ENCODE measurements around the gene TMCC2.
"Not testable (repeated sequence)": the region's sequence is repeated elsewhere in the genome, so short reads cannot be mapped to it uniquely, and the experiment has no call there.

The TMCC2 gene

GRCh38 chr1:205280666-205281395 is 53.1 kb downstream of the TMCC2 start:
- Mint-ChIP-seq H3K27ac (peak overlapping the region; percentile 92), H3K4me1 (peaks cover 59% of the 10 kb centered on the region), H3K4me3 (peak overlapping the region; percentile 22)
- DNase-seq (ENCODE audit: low spot score in 2 of 2); H3K27me3 Mint-ChIP-seq; ATAC-seq (ENCODE audit: low read depth); H3K9me3 Mint-ChIP-seq; H3K36me3 Mint-ChIP-seq: not testable (repeated sequence)

- Mint-ChIP-seq H3K36me3 (no peaks in the 10 kb centered on the region), H3K9me3 (no peaks in the 10 kb centered on the region), H3K27ac (peak overlapping the region; percentile 90), H3K4me3 (peak overlapping the region; percentile 61), H3K27me3 (no peaks in the 10 kb centered on the region), H3K4me1 (peaks cover 74% of the 10 kb centered on the region)
- ATAC-seq (ENCODE audit: low read depth) (no peak), DNase-seq (ENCODE audit: low spot score in 2 of 2) (no peak)
Observed at GRCh38 chr1:205283270-205284147, 55.8 kb downstream of the TMCC2 start.

DNA sequence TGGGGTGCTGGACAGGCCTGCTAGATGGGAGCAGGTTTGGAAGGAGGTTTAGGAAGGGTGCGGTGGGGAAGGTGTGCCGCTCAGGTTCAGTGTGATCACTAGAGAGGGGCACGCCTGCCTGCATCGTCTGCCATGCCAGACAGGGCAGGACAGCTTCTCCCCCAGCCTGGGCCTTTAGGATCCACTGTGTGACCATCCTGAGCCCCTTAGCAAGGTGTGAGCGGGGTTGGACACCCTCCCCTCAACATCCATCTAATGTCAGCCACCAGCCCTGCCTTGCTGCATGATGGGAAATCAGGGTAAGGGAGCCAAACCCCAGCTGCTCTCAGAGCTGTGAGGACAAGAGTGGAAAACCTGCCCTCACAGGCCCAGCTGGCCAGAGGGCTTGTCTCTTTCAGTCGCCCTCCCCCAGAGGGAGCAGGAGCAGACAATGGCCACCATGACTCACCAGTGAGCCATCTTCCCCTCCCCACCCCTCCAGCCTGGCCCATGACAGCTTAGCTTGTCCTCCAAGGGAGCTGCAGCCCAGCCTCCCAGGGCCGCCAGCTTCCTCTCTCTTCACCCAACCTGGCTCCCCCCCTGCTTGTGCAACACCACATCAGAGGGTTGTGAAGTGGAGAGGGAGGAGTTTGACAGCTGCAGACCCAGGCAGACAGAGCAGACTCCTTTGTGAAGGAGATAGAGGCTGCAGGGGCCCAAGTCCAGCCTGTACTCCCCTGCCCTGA is 56.8 kb downstream of the TMCC2 start:
- peak overlapping the region; percentile 97 for H3K27ac Mint-ChIP-seq
- peak overlapping the region; percentile 78 for H3K4me3 Mint-ChIP-seq
- H3K9me3 Mint-ChIP-seq = no peaks in the 10 kb centered on the region
- ATAC-seq (ENCODE audit: low read depth) = peak; percentile 28
- peaks cover 69% of the 10 kb centered on the region for H3K4me1 Mint-ChIP-seq
- no peaks in the 10 kb centered on the region for H3K36me3 Mint-ChIP-seq
- no peaks in the 10 kb centered on the region for H3K27me3 Mint-ChIP-seq
- DNase-seq (ENCODE audit: low spot score in 2 of 2) = peak; percentile 56 to 58

DNA sequence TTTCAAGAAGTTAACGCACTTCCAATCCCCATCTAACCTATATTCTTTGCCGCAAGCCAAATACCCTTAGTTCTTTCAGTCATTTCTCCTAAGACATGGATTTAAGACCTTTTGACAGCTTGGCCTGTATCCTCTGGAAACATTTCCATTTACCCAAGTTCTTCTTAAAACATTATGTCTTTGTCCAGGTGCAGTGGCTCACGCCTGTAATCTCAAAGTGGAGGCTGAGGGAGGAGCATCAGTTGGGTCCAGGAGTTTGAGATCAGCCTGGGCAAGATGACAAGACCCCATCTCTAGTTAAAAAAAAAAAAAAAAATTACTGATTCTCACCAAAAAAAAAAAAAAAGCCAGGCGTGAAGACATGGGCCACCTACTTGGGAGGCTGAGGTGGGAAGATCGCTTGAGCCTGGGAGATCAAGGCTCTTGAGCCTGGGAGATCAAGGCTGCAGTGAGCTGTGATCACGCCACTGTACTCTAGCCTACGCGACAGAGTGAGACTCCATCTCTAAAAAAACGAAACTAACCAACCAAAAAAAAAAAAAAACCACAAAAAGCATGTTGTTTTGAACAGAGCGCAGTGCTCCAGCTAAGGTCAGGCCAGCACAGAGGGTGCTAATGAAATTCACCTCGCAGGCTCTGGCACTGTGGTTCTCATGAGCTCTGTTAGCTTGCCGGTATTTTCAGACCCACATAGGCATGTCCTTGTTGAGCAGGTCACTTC is 57.8 kb downstream of the TMCC2 start:
- ATAC-seq (ENCODE audit: low read depth) = peak; percentile 28
- Mint-ChIP-seq H3K27ac (peak overlapping the region; percentile 97), H3K4me3 (peak overlapping the region; percentile 78)

GRCh38 chr1:205286335-205286950 is 58.7 kb downstream of the TMCC2 start:
- Mint-ChIP-seq H3K4me3 (peak overlapping the region; percentile 78), H3K4me1 (peaks cover 69% of the 10 kb centered on the region), H3K27ac (peak overlapping the region; percentile 97), H3K27me3 (no peaks in the 10 kb centered on the region), H3K36me3 (no peaks in the 10 kb centered on the region), H3K9me3 (no peaks in the 10 kb centered on the region)
- DNase-seq (ENCODE audit: low spot score in 2 of 2) (peak; percentile 34 to 47), ATAC-seq (ENCODE audit: low read depth) (peak; percentile 6)

More for the DNA sequence above, 57.8 kb downstream of the TMCC2 start:
- Mint-ChIP-seq H3K9me3 (no peaks in the 10 kb centered on the region), H3K27me3 (no peaks in the 10 kb centered on the region), H3K36me3 (no peaks in the 10 kb centered on the region), H3K4me1 (peaks cover 69% of the 10 kb centered on the region)
- peak; percentile 31 to 40 for DNase-seq (ENCODE audit: low spot score in 2 of 2)

GRCh38 chr1:205287076-205287475 is 59.3 kb downstream of the TMCC2 start:
- no peak for ATAC-seq (ENCODE audit: low read depth)
- Mint-ChIP-seq H3K27ac (peak overlapping the region; percentile 97), H3K27me3 (no peaks in the 10 kb centered on the region), H3K9me3 (no peaks in the 10 kb centered on the region), H3K4me1 (peaks cover 74% of the 10 kb centered on the region), H3K36me3 (no peaks in the 10 kb centered on the region), H3K4me3 (peak overlapping the region; percentile 32)
- DNase-seq (ENCODE audit: low spot score in 2 of 2) = no peak

DNA sequence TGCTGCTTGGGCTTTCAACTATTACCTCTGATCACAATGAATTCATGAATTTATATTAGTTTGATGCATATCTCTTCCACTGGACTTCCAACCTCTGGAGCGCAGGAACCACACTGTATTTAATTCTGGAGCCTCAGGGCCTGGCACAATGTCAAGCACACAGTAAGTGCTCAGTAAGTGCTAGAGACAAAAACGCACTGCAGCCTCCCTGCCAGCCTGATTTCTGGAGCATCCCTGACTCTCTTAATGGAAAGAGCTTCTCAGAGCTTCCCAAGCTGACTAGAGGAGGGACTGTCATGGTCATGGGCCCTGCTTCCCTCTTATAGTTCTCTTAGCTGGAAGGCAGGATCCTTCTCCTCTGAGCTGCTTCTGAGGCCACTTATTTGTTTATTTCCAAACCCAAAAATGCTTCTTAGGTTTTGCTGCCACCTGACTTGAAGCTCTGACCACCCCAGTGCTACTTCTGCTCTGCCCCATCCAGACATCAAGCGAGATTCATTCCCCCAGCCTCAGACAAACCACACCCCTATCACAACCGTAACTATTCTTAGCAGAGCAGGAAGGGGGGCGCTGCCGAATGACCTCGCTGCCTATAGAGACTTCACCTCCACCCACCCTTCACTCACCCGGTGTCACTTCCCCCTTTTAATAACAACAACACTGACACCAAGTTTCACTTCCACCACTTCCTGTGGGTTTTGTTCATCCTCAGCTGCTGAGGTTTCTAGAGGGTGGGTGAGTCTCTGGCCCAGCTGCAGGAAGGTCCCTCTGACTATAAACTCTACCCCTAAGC is 60.2 kb downstream of the TMCC2 start:
- H3K27ac Mint-ChIP-seq = peak overlapping the region; percentile 97
- ATAC-seq (ENCODE audit: low read depth) (peak; percentile 77), DNase-seq (ENCODE audit: low spot score in 2 of 2) (peak; percentile 70 to 87)
- peak overlapping the region; percentile 38 for H3K4me3 Mint-ChIP-seq
- no peaks in the 10 kb centered on the region for H3K36me3 Mint-ChIP-seq
- no peaks in the 10 kb centered on the region for H3K27me3 Mint-ChIP-seq
- no peaks in the 10 kb centered on the region for H3K9me3 Mint-ChIP-seq
- peaks cover 70% of the 10 kb centered on the region for H3K4me1 Mint-ChIP-seq

- Mint-ChIP-seq H3K27me3 (no peaks in the 10 kb centered on the region), H3K27ac (peak overlapping the region; percentile 80), H3K36me3 (no peaks in the 10 kb centered on the region), H3K4me3 (no peak overlapping the region), H3K4me1 (peaks cover 59% of the 10 kb centered on the region), H3K9me3 (no peaks in the 10 kb centered on the region)
- DNase-seq (ENCODE audit: low spot score in 2 of 2) = peak in 1 of 2 donors; percentile 34
- peak; percentile 15 for ATAC-seq (ENCODE audit: low read depth)
Observed at GRCh38 chr1:205291596-205291995, 63.9 kb downstream of the TMCC2 start.

DNA sequence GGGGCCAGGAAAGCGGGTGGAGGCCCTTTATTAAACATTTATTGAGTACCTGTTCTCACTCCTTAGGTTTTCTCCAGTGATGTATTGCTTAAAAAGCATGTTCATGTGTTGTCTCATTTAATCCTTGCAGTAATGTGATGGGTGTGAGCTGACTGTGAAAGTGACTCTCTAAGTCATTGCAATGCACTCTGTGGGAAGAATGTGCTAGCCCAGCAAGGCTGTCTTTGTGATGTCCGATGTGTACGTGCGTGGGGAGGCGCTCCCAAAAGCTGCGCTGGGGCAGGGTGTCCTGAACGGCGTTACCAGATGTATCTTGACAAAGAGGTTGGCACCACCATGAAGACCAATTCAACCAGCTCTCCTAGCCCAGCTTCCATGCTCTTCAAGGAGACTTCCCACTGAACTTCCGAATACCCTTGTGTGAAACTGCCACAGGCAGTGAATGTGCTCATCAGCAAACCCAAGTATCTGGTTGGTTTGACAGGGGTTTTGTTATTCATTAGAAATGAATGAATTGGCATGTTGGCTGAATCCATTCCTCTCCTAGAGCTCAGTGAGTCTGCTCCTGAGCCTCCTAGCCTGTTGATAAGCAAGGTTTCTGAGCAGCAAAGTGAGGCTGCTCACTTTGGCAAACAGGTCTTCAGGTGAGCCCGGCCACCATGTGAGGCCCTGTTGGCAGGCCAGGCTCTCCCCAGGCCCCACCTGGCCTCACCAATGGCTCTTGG is 65.8 kb downstream of the TMCC2 start:
- no peaks in the 10 kb centered on the region for H3K36me3 Mint-ChIP-seq
- H3K4me1 Mint-ChIP-seq = peaks cover 51% of the 10 kb centered on the region

GRCh38 chr1:205294175-205294917 is 66.6 kb downstream of the TMCC2 start:
- Mint-ChIP-seq H3K36me3 (no peaks in the 10 kb centered on the region), H3K9me3 (no peaks in the 10 kb centered on the region), H3K4me3 (no peak overlapping the region), H3K27me3 (no peaks in the 10 kb centered on the region), H3K27ac (peak overlapping the region; percentile 75), H3K4me1 (peaks cover 49% of the 10 kb centered on the region)
- DNase-seq (ENCODE audit: low spot score in 2 of 2) = no peak
- no peak for ATAC-seq (ENCODE audit: low read depth)

More for the DNA sequence above, 65.8 kb downstream of the TMCC2 start:
- Mint-ChIP-seq H3K9me3 (no peaks in the 10 kb centered on the region), H3K4me3 (no peak overlapping the region), H3K27me3 (no peaks in the 10 kb centered on the region), H3K27ac (peak overlapping the region; percentile 75)
- DNase-seq (ENCODE audit: low spot score in 2 of 2) (no peak), ATAC-seq (ENCODE audit: low read depth) (no peak)

DNA sequence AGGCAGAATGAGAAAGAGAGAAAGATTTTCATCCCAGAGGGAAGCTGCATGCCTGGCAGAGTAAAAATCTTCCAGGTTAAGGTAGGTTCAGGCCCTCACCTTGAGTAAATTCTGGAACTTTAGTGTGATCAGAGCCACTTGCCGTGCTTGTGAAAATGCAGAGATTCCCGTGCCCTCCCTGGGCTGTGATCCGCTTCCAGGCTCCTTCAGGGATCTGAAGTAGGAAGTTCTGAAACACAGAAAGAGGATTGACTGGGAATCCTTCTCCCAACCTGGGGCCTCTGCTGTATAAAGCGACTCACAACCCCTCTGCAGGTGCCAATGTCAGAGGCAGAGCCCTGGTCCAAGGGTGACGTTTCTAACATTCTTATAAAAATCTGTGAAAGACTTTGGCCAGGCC is 67.2 kb downstream of the TMCC2 start:
- Mint-ChIP-seq H3K4me1 (peaks cover 49% of the 10 kb centered on the region), H3K36me3 (no peaks in the 10 kb centered on the region), H3K4me3 (no peak overlapping the region), H3K27me3 (no peaks in the 10 kb centered on the region), H3K27ac (no peak overlapping the region), H3K9me3 (no peaks in the 10 kb centered on the region)
- no peak for DNase-seq (ENCODE audit: low spot score in 2 of 2)
- ATAC-seq (ENCODE audit: low read depth) = no peak
